AG08396 (cell line): Measurements from ENCODE around the gene ULK3.

Source experiments
- DNase-seq: peaks from one replicate; pipeline ENCODE4 v3.0.0; 2012; ENCODE audit warnings: low spot score, mixed read lengths

Gene ULK3

DNA sequence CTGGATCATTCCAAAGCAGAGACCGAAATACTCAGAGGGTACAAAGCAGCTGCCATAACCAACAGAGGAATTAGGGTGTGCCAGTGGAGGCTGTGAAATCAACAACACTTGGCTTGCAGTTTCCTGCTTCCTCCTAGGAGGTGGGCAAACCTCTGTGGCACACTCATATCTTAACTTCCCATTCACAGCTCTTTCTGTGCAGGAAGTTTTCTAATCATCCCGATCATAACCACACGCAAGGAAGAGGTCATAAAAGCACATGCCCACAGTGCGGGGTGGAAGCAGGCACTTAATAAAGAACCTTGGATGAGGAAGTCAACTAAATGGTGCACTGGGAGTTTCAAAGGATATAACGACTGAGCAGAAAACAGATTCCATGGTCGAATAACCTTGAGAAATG is 25.1 kb upstream of the ULK3 start:
- no peak for DNase-seq

DNA sequence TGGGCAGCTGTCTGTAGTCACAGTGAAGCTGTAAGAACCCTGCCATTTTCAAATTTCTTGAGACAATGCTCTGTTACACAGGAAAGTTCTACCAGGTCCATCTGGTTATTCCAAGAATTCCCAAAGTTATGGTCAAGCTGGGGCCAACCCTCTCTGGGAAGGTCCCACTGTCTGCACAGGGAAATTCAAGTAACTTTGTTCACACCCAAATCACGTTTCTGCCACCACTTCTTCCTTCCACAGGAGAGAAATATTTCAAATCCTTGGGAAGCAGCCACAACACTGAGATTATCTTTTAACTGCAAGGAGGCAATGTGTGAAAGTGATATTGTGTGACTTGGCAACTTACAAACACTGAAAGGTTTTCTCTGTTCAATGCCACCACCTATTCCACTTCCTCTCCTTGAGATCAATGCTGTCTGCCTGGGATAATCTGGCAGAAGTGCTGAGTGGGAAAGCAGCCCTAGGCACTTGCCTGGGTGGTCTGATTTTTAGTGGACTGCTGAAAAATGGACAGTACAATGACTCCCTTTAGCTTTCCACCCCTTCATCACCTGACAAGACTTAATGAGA is 24.6 kb upstream of the ULK3 start:
- DNase-seq: no peak

- DNase-seq: peak; percentile 77
These were observed 23.1 kb upstream of the ULK3 start for GRCh38 chr15:74866090-74866489.

- no peak for DNase-seq
These were observed 22.4 kb upstream of the ULK3 start for GRCh38 chr15:74865316-74865715.

GRCh38 chr15:74864296-74864695 is 21.3 kb upstream of the ULK3 start:
- DNase-seq: no peak

DNA sequence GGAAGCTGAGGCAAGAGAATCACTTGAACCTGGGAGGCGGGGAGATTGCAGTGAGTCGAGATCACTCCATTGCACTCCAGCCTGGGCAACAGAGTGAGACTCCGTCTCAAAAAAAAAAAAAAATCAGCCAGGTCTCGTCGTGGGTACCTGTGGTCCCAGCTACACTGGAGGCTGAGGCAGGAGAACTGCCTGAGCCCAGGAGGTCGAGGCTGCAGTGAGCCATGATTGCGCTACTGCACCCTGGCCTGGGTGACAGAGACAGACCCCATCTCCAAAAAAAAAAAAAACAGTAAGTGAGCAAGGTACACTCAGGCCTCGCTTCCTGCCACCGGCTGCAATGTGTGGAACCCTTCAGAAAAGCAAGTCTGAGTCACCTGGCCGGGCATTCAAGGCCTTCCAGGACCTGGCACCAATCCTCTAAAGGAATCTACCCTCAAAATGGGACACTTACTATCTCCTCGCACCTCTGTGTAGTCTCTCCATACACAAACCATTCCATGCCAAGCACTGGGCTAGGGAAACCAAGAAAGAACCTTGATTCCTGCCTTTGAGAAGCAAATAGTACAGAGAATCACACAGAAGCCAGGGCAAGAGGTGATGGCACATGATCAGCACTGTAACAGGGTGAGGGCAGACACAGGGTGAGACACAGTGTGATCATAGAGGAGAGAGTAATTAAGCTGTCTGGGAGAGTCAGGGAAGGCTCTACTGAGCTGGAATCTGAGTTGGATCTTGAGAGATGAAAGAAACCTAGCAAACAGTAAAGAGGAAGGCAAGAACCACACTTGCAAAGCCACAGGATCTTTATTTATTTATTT is 20.5 kb upstream of the ULK3 start:
- no peak for DNase-seq

GRCh38 chr15:74858369-74858740 is 15.4 kb upstream of the ULK3 start:
- DNase-seq: no peak

DNA sequence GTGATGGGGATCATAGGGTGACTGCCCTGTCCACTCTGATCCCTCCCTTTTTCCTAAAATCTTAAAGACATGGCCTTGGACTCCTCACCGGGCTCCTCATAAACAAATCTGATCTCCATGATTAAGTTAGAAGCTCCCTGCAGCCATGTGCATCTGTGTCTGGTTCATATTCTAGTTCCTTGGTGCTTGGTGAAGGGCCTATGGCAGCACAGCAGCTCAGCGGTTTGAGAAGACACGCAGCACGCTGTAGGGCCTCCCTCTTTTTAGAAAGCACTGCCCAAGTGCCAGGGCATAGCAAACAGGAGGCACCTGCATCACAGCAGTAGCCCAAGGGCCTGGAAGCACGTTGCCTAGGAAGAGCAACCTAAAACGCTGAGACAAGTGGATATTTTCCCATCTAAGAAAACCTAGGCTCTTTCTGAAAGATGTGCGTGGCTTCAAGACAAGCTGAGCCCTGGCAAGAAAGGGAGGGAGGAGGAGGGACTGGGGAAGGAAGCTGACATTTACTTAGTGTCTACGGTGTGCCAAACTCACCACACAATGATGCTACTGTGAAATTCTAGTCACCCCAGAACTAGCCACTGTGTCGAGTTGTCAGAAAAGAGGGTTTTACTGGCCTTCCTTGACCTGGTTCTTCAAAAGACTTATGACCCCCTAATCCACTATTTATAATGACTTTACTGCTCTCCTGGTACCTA is 14.9 kb upstream of the ULK3 start:
- no peak for DNase-seq

- no peak for DNase-seq
These were observed 14.2 kb upstream of the ULK3 start for GRCh38 chr15:74857082-74857655.

GRCh38 chr15:74856537-74856936 is 13.6 kb upstream of the ULK3 start:
- DNase-seq: no peak

DNA sequence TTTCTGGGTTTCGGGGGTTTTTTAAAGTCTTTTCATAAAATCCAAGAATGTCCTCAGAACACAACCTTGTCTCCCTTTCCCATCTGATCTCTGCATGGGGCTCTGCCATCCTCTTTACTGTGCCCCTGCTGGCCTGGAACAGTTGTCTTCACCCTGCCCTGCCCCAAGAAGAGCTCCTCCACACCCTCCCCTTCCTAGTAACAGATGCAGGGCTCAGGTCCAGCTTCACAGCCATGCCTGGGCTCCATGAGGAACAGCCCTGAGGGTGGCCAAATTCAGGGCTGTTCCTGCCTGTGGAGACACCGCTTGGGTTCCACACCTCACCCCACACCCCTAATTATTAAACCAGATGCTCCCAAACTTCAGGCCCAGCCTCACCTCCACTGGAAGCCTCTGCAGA is 12.9 kb upstream of the ULK3 start:
- no peak for DNase-seq

DNA sequence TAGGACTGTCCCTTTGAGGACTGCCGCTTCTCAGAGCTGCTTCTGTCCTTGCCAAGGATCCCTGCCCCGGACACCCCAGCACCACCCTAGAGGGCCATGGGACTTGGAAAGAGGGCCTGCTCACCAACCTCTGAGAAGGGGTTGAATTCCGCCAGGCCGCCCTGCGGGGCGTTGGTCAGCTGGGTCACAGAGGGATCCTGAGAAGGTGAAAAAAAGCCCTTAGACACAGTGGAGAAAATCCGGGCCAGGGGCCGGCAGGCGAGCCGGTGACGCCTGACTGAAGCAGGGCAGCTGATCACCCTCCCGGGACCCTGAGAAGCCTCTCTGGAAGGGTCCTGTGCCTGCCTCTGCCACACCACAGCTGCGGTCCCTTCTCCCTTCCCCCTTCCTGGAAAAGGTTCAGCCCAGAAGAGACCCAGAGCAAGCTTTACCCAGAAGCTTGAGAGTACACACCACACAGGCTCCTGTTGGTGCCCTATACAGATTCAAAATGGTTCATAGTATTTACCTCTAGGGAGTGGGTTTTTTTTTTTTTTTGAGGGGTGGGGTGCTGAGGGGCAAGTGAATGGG is 11.6 kb upstream of the ULK3 start:
- no peak for DNase-seq

DNA sequence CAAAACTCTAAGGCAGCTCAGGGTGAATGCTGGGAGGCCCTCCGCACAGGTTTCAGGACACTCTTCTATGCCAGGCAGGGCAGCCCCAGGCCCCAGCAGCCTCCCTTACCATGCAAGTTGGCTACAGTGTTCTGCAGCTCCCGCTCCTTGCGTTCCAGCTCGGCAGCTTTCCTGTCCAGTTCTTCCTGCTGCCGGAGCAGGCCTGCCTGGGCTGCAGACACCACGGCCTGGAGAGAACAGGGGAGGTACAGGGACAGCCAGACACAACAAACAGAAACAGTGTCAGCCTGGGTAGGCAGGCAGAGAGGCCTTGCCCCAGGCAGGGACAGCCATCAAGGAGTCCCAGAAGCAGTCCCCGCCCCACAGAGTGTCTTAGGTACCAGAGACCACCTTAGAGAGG is 9.0 kb upstream of the ULK3 start:
- DNase-seq: no peak

DNA sequence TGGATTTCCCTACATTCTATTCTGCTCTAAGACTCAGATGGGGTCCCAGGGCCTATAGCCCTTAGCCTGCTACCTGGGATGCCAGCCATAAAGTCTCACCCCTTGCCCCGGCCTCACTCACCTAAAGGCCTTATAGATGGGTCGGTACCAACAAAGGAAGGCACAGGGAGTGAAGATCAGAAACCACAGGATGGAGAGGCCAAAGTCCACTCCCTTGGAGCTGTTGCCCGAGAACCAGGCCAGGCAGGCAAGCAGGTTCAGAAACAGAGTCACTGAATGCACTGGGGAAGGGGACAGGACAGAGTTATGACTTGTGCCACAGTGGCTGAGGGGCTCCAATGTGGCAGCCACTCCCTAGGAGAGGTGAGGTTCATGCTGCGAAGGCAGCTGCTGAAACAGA is 7.4 kb upstream of the ULK3 start:
- no peak for DNase-seq

DNA sequence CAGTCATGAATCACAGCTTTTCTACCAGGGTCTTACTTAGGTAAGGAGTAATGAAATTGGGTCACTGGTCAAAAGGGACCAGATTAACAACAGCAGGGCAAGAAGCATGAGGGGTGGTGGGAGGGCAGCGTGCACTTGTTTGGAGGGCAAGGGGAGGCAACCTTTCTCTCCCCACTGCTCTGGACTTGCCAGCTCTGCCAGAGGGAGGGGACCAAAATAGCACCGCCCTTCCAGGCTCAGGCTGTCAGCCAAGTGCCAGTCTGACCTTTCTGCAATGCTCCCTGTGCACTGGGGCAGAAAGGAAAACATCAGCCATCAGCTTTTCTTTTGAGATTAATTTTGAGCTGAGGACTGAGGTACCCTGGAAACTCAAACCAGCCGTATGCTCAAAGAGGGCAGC is 4.5 kb upstream of the ULK3 start:
- DNase-seq: no peak

DNA sequence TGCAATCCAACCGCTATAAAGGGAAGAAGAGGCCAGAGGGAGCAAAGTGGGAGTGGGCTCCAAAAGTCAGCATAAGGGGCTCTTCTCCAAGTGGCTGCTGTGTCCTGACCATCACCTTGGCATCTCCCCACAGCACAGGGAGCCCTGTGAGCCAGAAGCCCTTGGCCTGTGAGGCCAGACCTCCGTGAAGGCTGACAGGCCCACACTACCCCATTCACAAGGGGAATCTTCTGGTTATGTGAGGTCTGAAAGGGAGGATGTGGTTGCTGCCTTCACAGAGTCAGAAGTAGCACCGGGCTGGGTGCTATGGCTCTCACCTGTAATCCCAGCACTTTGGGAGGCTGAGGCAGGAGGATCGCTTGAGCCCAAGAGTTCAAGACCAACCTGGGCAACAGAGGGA is 2.6 kb upstream of the ULK3 start:
- no peak for DNase-seq

DNA sequence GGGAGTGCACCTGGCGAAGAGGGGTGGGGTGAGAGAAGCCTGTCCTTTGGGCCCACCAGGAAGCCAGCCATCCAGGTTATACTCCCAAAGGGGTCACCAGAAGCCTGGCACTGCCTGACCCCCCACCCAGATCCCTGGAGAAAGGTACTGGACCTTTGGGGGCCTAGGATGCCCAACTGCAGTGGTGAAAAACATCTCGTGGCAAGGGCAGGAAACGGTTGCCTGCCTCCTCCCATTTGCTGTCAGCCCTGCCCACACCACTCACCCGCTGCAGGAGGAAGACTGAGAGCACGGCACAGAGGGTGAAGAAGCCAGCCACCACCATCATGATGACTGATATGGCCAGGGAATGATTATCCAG is 2.2 kb upstream of the ULK3 start:
- no peak for DNase-seq

GRCh38 chr15:74844319-74845207 is 1.6 kb upstream of the ULK3 start:
- DNase-seq: no peak

GRCh38 chr15:74843891-74844299 is 939 bp upstream of the ULK3 start:
- no peak for DNase-seq

DNA sequence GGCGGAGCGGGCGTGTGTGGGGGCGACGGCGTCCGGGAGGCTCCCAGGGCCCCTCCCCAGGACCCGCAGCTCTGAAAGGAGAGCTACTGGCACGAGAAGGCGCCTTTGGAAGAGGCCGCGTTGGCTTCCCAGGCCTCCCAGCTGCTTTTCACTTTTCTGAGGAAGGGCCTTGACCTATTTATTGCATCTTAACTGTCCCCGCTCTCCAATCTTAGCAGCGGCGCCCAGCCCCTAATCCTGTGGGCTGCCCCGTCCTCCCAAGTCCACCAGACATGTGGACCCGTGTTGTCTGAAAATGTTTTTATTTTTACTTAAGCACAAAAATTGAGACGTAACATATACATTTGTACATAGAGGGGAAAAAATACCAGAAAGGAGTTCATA is 481 bp upstream of the ULK3 start:
- no peak for DNase-seq

GRCh38 chr15:74841891-74842373 is 1.0 kb downstream of the ULK3 start:
- DNase-seq: no peak
